Right lobe of liver (tissue), 6 donors: ENCODE measurements around the gene NACC1. TPM values are rescaled to one million over a fixed set of nuclear protein-coding genes. Genes with fewer than 3 reads are reported as not detected.

Experiments
- ATAC-seq, 4 donors: fragments of 200-7000 bp; cut with Tn5 transposase; one replicate each; pipeline ENCODE4 v1.9.1; 2020; ENCODE audit warnings: mild to moderate bottlenecking in 4 of 4, moderate library complexity in 4 of 4
- DNase-seq, 3 donors: peaks; one replicate each; pipeline ENCODE4 v3.0.0-alpha.2; 2020
- H3K27ac ChIP-seq, 3 donors: fragments of 200-600 bp; one replicate each; pipeline ENCODE4 v1.8.0; 2022
- H3K27me3 ChIP-seq, 2 donors: fragments of 200-600 bp; one replicate each; pipeline ENCODE4 v1.8.0; 2022
- H3K36me3 ChIP-seq, 4 donors: fragments of 200-600 bp; sonication (generic) in 1 of 4; one replicate each; pipeline versions ENCODE4 v1.5.1 to v1.8.0; 2017 to 2022; ENCODE audit warnings: control low read depth in 1 of 4
- H3K4me1 ChIP-seq, 4 donors: fragments of 200-600 bp; sonication (generic) in 1 of 4; one replicate each; pipeline versions ENCODE4 v1.5.1 to v1.8.0; 2017 to 2022; ENCODE audit warnings: control low read depth in 1 of 4
- H3K4me3 ChIP-seq, 3 donors: fragments of 200-600 bp; one replicate each; pipeline ENCODE4 v1.8.0; 2022
- H3K9me3 ChIP-seq, 4 donors: fragments of 200-600 bp; sonication (generic) in 1 of 4; one replicate each; pipeline versions ENCODE4 v1.5.1 to v1.8.0; 2017 to 2022; ENCODE audit warnings: control low read depth in 1 of 4
- POLR2A ChIP-seq: fragments of 450-650 bp; IDR thresholded peaks from one replicate; pipeline ENCODE4 v1.6.1; 2017; ENCODE audit warnings: antibody characterized with exemption, mild to moderate bottlenecking
- WGBS: methylation state at CpG from one replicate; pipeline ENCODE4 v1.1.6; 2018; ENCODE audit warnings: low coverage, low lambda C conversion rate; ENCODE audit not compliant: insufficient coverage; ENCODE audit errors: missing lambda C conversion rate; 5-methylcytosine and 5-hydroxymethylcytosine counted together
- intact Hi-C, 2 donors: fragments of 100-400 bp; cut with DNase I; formaldehyde crosslinking; loops; one replicate each; pipeline versions ENCODE4 v1.11.2 to v1.14.1; 2022
- total RNA-seq, 6 experiments: library from RNA; depleted of rRNA in 2 of 6; stranded (reverse); fragments of >200 nt in 2 of 6; fragmentation: NEBNext Ultra II Directional in 3 of 6; extraction: Animal tissue kit (Norgen Biotek cat#: 25700) in 3 of 6; gene quantifications; one replicate each; pipeline versions ENCODE4 v1.1.0 to v1.2.4, GENCODE V29; 2016 to 2023
- TF ChIP-seq, protein P1 (sequence below), 4 donors: fragments of 200-600 bp in 3 of 4; fragments of 450-650 bp in 1 of 4; IDR thresholded peaks; one replicate each; pipeline versions ENCODE4 v1.5.1 to v1.8.0; 2016 to 2022; ENCODE audit warnings: antibody characterized with exemption in 4 of 4, mild to moderate bottlenecking in 2 of 4
- donor health status: DM: no; HTN: yes; CAD: no.
- donor health status: DM: no; HTN: no; CAD: no.
- donor health status: DM: no; HTN: no; CAD: no.
- donor health status: DM: no; HTN: yes; CAD: no.
- donor health status: DM: no; HTN: yes; CAD: no.

Gene NACC1
- total RNA-seq, 6 experiments from 2014 or later: 19.2 to 30.3 (median 26.4) TPM

DNA sequence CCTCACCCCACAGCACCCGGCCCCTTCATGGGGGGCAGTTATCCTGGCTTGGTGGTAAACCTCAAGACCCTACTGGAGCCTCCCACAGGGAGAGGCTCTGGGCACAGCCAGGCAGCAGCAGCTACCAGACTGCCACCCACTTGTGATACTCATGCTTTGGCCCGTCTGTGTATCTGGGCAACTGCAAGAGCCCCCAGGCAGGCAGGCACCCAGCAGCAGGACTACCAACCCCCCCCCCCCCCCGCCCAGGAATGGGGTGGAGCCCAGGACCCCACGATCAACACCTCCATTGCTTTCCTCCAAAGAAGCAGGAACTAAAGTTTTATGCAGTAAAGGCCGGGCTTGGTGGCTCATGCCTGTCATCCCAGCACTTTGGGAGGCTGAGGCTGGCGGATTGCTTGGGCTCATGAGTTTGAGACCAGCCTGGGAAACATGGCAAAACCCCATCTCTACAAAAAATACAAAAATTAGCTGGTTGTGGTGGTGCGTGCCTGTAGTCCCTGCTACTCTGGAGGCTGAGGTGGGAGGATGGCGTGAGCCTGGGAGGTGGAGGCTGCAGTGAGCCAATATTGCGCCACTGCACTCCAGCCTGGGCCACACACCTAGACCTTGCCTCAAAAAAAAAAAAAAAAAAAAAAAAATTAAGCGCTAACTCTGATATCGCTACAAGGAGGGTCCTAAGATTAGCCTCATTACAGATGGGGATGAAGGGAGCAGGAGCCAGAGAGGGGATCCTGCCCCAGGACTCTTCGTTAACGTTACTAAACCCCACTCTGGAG lies 14.3 kb upstream of the NACC1 start:
- peaks cover 0 to 17% (median 6%) of the 10 kb centered on the region in 4 donors for H3K4me1 ChIP-seq
- DNase-seq (no peak), ATAC-seq (no peak)
- 37% methylated on average over 3 of the region's 13 CpGs for WGBS
- H3K4me3 ChIP-seq: peak overlapping the region in 1 of 3 donors; percentile 16
- no peak for TF ChIP-seq POLR2A
- TF ChIP-seq, protein P1, sequence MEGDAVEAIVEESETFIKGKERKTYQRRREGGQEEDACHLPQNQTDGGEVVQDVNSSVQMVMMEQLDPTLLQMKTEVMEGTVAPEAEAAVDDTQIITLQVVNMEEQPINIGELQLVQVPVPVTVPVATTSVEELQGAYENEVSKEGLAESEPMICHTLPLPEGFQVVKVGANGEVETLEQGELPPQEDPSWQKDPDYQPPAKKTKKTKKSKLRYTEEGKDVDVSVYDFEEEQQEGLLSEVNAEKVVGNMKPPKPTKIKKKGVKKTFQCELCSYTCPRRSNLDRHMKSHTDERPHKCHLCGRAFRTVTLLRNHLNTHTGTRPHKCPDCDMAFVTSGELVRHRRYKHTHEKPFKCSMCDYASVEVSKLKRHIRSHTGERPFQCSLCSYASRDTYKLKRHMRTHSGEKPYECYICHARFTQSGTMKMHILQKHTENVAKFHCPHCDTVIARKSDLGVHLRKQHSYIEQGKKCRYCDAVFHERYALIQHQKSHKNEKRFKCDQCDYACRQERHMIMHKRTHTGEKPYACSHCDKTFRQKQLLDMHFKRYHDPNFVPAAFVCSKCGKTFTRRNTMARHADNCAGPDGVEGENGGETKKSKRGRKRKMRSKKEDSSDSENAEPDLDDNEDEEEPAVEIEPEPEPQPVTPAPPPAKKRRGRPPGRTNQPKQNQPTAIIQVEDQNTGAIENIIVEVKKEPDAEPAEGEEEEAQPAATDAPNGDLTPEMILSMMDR (IDR thresholded peaks at IDR 0.05): no peak
- no peaks in the 10 kb centered on the region for H3K36me3 ChIP-seq
- intact Hi-C loops: loop anchor here in 1 of 2 donors (10.0 kb wide), 1 partner anchor 161 kb away; no protein-coding TSS in a partner anchor
- peak overlapping the region; percentile 47 to 87 (median 76) for H3K27ac ChIP-seq
- no peaks in the 10 kb centered on the region for H3K9me3 ChIP-seq
- no peaks in the 10 kb centered on the region for H3K27me3 ChIP-seq

GRCh38 chr19:13104360-13104847 lies 13.7 kb upstream of the NACC1 start:
- Histone ChIP-seq H3K27ac (peak overlapping the region; percentile 6 to 87 (median 76)), H3K27me3 (no peaks in the 10 kb centered on the region), H3K9me3 (no peaks in the 10 kb centered on the region), H3K4me3 (peak overlapping the region; percentile 10 to 20 (median 16)), H3K36me3 (no peaks in the 10 kb centered on the region), H3K4me1 (peaks cover 0 to 15% (median 6%) of the 10 kb centered on the region in 4 donors)
- TF ChIP-seq, protein P1 (IDR thresholded peaks at IDR 0.05): peak; percentile 36 to 55 (median 46)
- TF ChIP-seq POLR2A: no peak
- peak; percentile 69 to 83 (median 75) for DNase-seq
- WGBS: 54% methylated on average over 9 of the region's 33 CpGs
- intact Hi-C loops: loop anchor here in 1 of 2 donors (10.0 kb wide), 1 partner anchor 160 kb away; no protein-coding TSS in a partner anchor
- ATAC-seq: peak; percentile 31 to 44 (median 38)

DNA sequence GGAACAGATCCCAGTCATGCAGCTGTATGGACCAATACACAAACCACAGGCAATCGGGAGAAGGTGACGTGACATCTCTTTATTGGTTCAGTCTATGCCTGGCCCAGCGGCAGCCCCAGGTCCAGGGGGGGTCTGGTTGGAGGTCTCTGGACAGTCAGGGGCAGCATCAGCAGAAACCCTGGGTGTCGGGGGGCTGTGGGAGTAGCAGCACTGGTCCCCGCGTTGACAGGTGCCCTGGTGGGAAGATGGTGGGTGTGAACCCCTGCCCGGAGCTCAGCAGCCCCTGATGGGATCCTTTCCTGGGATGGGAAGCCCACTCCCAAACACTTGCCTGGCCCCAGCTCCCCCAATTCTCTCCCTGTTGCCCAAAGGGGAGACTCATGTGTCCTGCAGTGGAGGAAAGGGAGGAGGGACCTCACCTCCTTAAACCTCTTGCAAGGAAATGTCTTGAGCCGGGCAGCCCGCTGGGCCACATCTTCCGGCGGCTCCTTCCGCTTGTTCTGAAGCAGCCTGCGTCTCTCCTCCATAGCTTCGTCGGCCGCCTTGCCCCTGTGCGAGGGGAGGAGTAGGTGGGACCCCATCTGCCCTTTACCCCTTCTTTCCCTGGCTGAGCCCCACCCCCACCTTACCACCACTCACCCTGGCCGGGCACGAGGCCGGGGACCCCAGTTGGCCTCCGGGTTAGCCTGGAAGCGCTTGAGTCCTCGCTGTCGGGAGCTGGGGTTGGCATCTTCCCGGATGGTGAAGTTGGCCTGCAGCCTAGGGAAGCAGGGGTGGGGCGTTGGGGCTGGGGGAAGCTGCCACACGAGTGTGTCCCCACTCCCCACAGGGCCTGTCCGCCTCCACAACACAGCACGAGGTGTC lies 13.0 kb upstream of the NACC1 start:
- Histone ChIP-seq H3K4me3 (peak overlapping the region; percentile 10 to 20 (median 16)), H3K9me3 (no peaks in the 10 kb centered on the region), H3K36me3 (no peaks in the 10 kb centered on the region), H3K27ac (peak overlapping the region in 2 of 3 donors; percentile 76 to 87), H3K4me1 (peaks cover 0 to 15% (median 6%) of the 10 kb centered on the region in 4 donors), H3K27me3 (no peaks in the 10 kb centered on the region)
- peak in 2 of 3 donors; percentile 48 to 53 for DNase-seq
- TF ChIP-seq, protein P1 (IDR thresholded peaks at IDR 0.05): no peak
- no peak for TF ChIP-seq POLR2A
- intact Hi-C loops: loop anchor here in 1 of 2 donors (10.0 kb wide), 1 partner anchor 160 kb away; no protein-coding TSS in a partner anchor
- ATAC-seq: peak in 1 of 4 donors; percentile 2
- WGBS: 55% methylated on average over 8 of the region's 29 CpGs

DNA sequence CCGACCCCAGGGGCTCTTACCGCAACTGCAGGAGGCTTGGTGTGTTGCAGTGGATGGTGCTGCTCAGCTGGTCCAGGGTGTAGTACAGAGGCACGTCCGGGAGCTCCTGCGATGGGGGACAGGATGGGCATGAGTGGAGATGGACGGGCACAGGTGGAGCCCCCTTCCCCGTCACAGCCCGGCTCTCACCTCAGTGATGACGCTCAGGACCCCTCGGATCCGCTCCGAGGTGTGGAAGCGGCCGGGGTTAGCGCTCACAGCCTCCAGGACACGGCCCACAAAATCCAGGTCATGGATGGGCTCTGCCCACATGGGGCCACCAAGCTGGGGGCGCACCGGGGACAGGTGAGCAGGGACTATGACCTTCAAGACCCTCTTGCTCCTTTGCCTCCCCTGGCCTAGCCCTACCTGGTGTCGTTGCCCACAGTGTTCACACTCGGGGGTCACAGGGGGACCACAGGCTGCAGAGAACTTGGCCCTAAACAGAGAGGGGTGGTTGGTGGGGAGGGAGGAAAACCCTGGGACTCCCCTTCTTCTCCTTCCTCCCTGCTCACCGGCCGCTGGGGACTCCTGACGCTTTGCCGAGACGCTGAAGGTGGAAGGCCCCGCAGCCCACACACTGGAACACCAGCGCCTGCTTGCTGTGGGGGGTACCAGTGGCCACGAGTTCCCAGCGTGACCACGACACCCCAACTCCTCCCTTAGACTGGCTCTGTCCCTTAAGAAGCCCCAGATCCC lies 8.5 kb upstream of the NACC1 start:
- WGBS: no CpG with 5 or more reads among the region's 30 CpGs
- H3K36me3 ChIP-seq: peaks cover 0 to 18% (median 0%) of the 10 kb centered on the region in 4 donors
- ATAC-seq: peak in 1 of 4 donors; percentile 10

More for the DNA sequence above, 8.5 kb upstream of the NACC1 start:
- TF ChIP-seq, protein P1 (IDR thresholded peaks at IDR 0.05): no peak
- TF ChIP-seq POLR2A: no peak
- no peak overlapping the region for H3K4me3 ChIP-seq
- H3K27me3 ChIP-seq: no peaks in the 10 kb centered on the region
- H3K9me3 ChIP-seq: no peaks in the 10 kb centered on the region
- no peak overlapping the region for H3K27ac ChIP-seq
- DNase-seq: no peak
- intact Hi-C loops: loop anchor here in 1 of 2 donors (10.0 kb wide), 1 partner anchor 155 kb away; no protein-coding TSS in a partner anchor
- H3K4me1 ChIP-seq: no peaks in the 10 kb centered on the region
